ENCODE measurements around the gene SF3A2. TPM values are rescaled to one million over a fixed set of nuclear protein-coding genes. Genes with fewer than 3 reads are reported as not detected.
A peak's percentile ranks its signal among the peaks of the same experiment; 100 is the strongest.

The SF3A2 gene
- total and polyA plus RNA-seq, 10 of the 15 experiments (the other 5 are each of a cell fraction or from before 2014, with no cell fraction given) = 0.33 to 143 (median 30.6) TPM

GRCh38 chr19:2235381-2236063, 1.1 kb upstream of the SF3A2 start (continued):
- TF ChIP-seq IKZF2 (IDR thresholded peaks at IDR 0.05) (0 out of 4 replicates have a peak, but pooled peaks of 1 of the 2 experiments have one; percentile 4), POLR2AphosphoS2 (IDR thresholded peaks at IDR 0.05; ENCODE audit: low read depth, low read length) (no peak), EGR1 (IDR thresholded peaks at IDR 0.05; ENCODE audit: borderline replicate concordance in 1 of 2, low read depth in 2 of 2, low read length in 2 of 2) (no peak), GATAD2B (conservative IDR thresholded peaks at IDR 0.05; ENCODE audit: low read depth) (peak; percentile 19; the same call in 1 of the 2 replicates)
- TF ChIP-seq, protein P1, sequence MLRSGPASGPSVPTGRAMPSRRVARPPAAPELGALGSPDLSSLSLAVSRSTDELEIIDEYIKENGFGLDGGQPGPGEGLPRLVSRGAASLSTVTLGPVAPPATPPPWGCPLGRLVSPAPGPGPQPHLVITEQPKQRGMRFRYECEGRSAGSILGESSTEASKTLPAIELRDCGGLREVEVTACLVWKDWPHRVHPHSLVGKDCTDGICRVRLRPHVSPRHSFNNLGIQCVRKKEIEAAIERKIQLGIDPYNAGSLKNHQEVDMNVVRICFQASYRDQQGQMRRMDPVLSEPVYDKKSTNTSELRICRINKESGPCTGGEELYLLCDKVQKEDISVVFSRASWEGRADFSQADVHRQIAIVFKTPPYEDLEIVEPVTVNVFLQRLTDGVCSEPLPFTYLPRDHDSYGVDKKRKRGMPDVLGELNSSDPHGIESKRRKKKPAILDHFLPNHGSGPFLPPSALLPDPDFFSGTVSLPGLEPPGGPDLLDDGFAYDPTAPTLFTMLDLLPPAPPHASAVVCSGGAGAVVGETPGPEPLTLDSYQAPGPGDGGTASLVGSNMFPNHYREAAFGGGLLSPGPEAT (IDR thresholded peaks at IDR 0.05; ENCODE audit: low read depth) = no peak

GRCh38 chr19:2236064-2236313, 635 bp upstream of the SF3A2 start:
- in situ Hi-C loops (cut with MboI) = loop anchor here (5.0 kb wide), 1 partner anchor 36 kb away; no protein-coding TSS in a partner anchor
- no TSS peak for BruUV-seq (replicated peaks)
- POLR2A ChIA-PET = interaction anchor here (1.0 to 2.1 kb wide), 7 partner anchors 22 to 78 kb away, joined by 3 to 7 read pairs (median 5); no protein-coding TSS in a partner anchor
- peak overlapping the region; percentile 99 for H3K4me3 ChIP-seq
- peak overlapping the region; percentile 80 for H3K9ac ChIP-seq (ENCODE audit: control insufficient read depth, insufficient read depth, low read length)
- peak overlapping the region; percentile 94 for H3K27ac ChIP-seq (ENCODE audit: control insufficient read depth, insufficient read depth)
- peaks cover 76% of the 10 kb centered on the region for H3K79me2 ChIP-seq (ENCODE audit: control insufficient read depth, insufficient read depth, low read length)
- SMC1A ChIA-PET (ENCODE audit: uncharacterized antibody, unreplicated experiment) = interaction anchor here (0.7 to 3.8 kb wide), 12 partner anchors 22 to 158 kb away, joined by 3 to 19 read pairs (median 4); no protein-coding TSS in a partner anchor
- peak overlapping the region; percentile 45 for H2AFZ ChIP-seq (ENCODE audit: control insufficient read depth, low read depth, low read length)
- peaks cover 24% of the 10 kb centered on the region for H3K4me1 ChIP-seq (ENCODE audit: control insufficient read depth, insufficient read depth, low read length)
- no peak overlapping the region for H3K4me2 ChIP-seq (ENCODE audit: control insufficient read depth, insufficient read depth)
- intact Hi-C loops (cut with micrococcal nuclease; ENCODE audit: unreplicated experiment) = loop anchor here (1.0 to 10.0 kb wide), 4 partner anchors 37 to 156 kb away; partner anchors contain the start of genes IZUMO4, LSM7, MOB3A and SPPL2B
- H3K27me3 ChIP-seq (replicated peaks in 1 of 2; ENCODE audit: control insufficient read depth in 2 of 2, insufficient read depth in 2 of 2, low read length in 1 of 2) = no peaks in the 10 kb centered on the region
- under 1% methylated on average over 13 of the region's 28 CpGs for WGBS (ENCODE audit: insufficient coverage, insufficient replicate concordance, low lambda C conversion rate, missing lambda C conversion rate)
- H3K36me3 ChIP-seq (ENCODE audit: control insufficient read depth in 2 of 2, insufficient read depth in 2 of 2, low read length in 1 of 2) = peaks cover 5 to 18% of the 10 kb centered on the region in 2 experiments; a peak in 3 of 4 replicates
- ATAC-seq (peak; percentile 72), DNase-seq (ENCODE audit: low read depth, low spot score) (no peak), FAIRE-seq (no peak)
- RAD21 ChIA-PET (ENCODE audit: unreplicated experiment) = interaction anchor here (0.5 to 4.0 kb wide), 17 partner anchors 9 to 375 kb away, joined by 3 to 39 read pairs (median 3); partner anchors contain the start of genes AMH and TIMM13
- H3K9me3 ChIP-seq (replicated peaks; ENCODE audit: control insufficient read depth, insufficient read depth, low read length) = no peaks in the 10 kb centered on the region
- peaks cover 11% of the 10 kb centered on the region for H4K20me1 ChIP-seq (ENCODE audit: control insufficient read depth, insufficient read depth)
- CTCF ChIA-PET = interaction anchor here (0.6 to 3.7 kb wide), 10 partner anchors 25 to 221 kb away, joined by 3 to 35 read pairs (median 4); partner anchors contain the start of gene LMNB2
- TF ChIP-seq ETV6 (conservative IDR thresholded peaks at IDR 0.05 in 1 of 2, IDR thresholded peaks at IDR 0.05 in 1 of 2; ENCODE audit: borderline replicate concordance in 1 of 2, low read depth in 1 of 2) (no peak), ZNF24 (IDR thresholded peaks at IDR 0.05) (peak; percentile 46; the same call in 1 of the 2 replicates), RB1 (IDR thresholded peaks at IDR 0.05; ENCODE audit: borderline replicate concordance) (no peak), CREB1 (IDR thresholded peaks at IDR 0.05; ENCODE audit: low read depth) (0 out of 2 replicates have a peak, but pooled peaks have one; percentile 34), SIN3A (IDR thresholded peaks at IDR 0.05; ENCODE audit: low read depth, low read length) (peak; percentile 95), USF2 (IDR thresholded peaks at IDR 0.05; ENCODE audit: borderline replicate concordance, low read depth, low read length) (no peak), MXI1 (IDR thresholded peaks at IDR 0.05; ENCODE audit: low read depth, low read length) (peak; percentile 100; the same call in 1 of the 2 replicates), POLR2A (IDR thresholded peaks at IDR 0.05; ENCODE audit: low read depth, low read length) (peak; percentile 67; the same call in 1 of the 2 replicates), NR2C2 (IDR thresholded peaks at IDR 0.05; ENCODE audit: borderline replicate concordance, control insufficient read depth, insufficient read length, low read depth) (no peak), CBFB (IDR thresholded peaks at IDR 0.05; ENCODE audit: low read depth) (no peak), NR2C1 (IDR thresholded peaks at IDR 0.05) (peak; percentile 68), YY1 (IDR thresholded peaks at IDR 0.05; ENCODE audit: low read depth, low read length) (peak; percentile 88)
- TF ChIP-seq, protein P2, sequence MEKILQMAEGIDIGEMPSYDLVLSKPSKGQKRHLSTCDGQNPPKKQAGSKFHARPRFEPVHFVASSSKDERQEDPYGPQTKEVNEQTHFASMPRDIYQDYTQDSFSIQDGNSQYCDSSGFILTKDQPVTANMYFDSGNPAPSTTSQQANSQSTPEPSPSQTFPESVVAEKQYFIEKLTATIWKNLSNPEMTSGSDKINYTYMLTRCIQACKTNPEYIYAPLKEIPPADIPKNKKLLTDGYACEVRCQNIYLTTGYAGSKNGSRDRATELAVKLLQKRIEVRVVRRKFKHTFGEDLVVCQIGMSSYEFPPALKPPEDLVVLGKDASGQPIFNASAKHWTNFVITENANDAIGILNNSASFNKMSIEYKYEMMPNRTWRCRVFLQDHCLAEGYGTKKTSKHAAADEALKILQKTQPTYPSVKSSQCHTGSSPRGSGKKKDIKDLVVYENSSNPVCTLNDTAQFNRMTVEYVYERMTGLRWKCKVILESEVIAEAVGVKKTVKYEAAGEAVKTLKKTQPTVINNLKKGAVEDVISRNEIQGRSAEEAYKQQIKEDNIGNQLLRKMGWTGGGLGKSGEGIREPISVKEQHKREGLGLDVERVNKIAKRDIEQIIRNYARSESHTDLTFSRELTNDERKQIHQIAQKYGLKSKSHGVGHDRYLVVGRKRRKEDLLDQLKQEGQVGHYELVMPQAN (conservative IDR thresholded peaks at IDR 0.05) = 0 out of 2 replicates have a peak, but pooled peaks have one; percentile 65
